Sigmoid colon (tissue), 7 donors: ENCODE data around the gene SAPCD1. TPM values are rescaled to one million over a fixed set of nuclear protein-coding genes. Genes with fewer than 3 reads are reported as not detected.

ENCODE experiments used
- DNase-seq: peaks from one replicate; pipeline ENCODE4 v3.0.0-alpha.2; 2019
- H3K27ac ChIP-seq, 4 donors: fragments of 200-600 bp; sonication (generic); one replicate each; pipeline ENCODE4 v1.5.1; 2016 to 2019; ENCODE audit warnings: mild to moderate bottlenecking in 1 of 4
- H3K27me3 ChIP-seq, 3 donors: fragments of 200-600 bp; sonication (generic); one replicate each; pipeline ENCODE4 v1.5.1; 2019; ENCODE audit warnings: mild to moderate bottlenecking in 1 of 3
- H3K36me3 ChIP-seq, 4 donors: fragments of 200-600 bp; sonication (generic); one replicate each; pipeline ENCODE4 v1.5.1; 2016 to 2019
- H3K4me1 ChIP-seq, 4 donors: fragments of 200-600 bp; sonication (generic); one replicate each; pipeline ENCODE4 v1.5.1; 2017 to 2019
- H3K4me3 ChIP-seq, 4 donors: fragments of 200-600 bp; sonication (generic); one replicate each; pipeline ENCODE4 v1.5.1; 2017 to 2019; ENCODE audit warnings: mild to moderate bottlenecking in 2 of 4, moderate library complexity in 1 of 4
- H3K9me3 ChIP-seq, 4 donors: fragments of 200-600 bp in 3 of 4; sonication (generic) in 3 of 4; one replicate each; pipeline versions ENCODE4 v1.5.1 to v1.6.1; 2013 to 2019
- EP300 ChIP-seq, 4 donors: sonication (generic); formaldehyde crosslinking; IDR thresholded peaks; one replicate each; pipeline ENCODE4 v1.6.1; 2017; ENCODE audit warnings: antibody characterized with exemption in 4 of 4
- POLR2A ChIP-seq, 2 donors: fragments of 450-650 bp; IDR thresholded peaks; one replicate each; pipeline ENCODE4 v1.6.1; 2016; ENCODE audit warnings: antibody characterized with exemption in 2 of 2, mild to moderate bottlenecking in 2 of 2, moderate library complexity in 2 of 2
- POLR2AphosphoS5 ChIP-seq, 4 donors: sonication (generic); formaldehyde crosslinking; IDR thresholded peaks; one replicate each; pipeline ENCODE4 v1.6.1; 2017; ENCODE audit warnings: antibody characterized with exemption in 4 of 4
- whole genome bisulfite sequencing, 2 donors: extraction: QIAGEN DNeasy Blood & Tissue Kit; methylation state at CpG; one replicate each; pipeline ENCODE4 v1.1.7; 2013; 5-methylcytosine and 5-hydroxymethylcytosine counted together
- intact Hi-C: fragments of 100-400 bp; cut with DNase I; formaldehyde crosslinking; loops from one replicate; pipeline ENCODE4 v1.15.1; 2023
- polyA plus RNA-seq, 3 donors: library from polyadenylated mRNA; stranded (reverse); fragments of 200-250 nt; gene quantifications; one replicate each; pipeline ENCODE4 v1.2.3, GENCODE V29; 2013
- total RNA-seq, 4 donors: library from RNA; depleted of rRNA; stranded (reverse); fragments of >200 nt; gene quantifications; one replicate each; pipeline ENCODE4 v1.1.0, GENCODE V29; 2016
- TF ChIP-seq, protein P1 (sequence below), 4 experiments: fragments of 450-650 bp in 3 of 4; fragments of 200-600 bp in 1 of 4; IDR thresholded peaks; one replicate each; pipeline ENCODE4 v1.5.1; 2016 to 2019; ENCODE audit warnings: antibody characterized with exemption in 4 of 4, mild to moderate bottlenecking in 3 of 4, moderate library complexity in 2 of 4
- donor health status: healthy with polysubstance abuse.
- donor health status: Bipolar disorder and iron deficiency.
- donor health status: healthy.

Gene SAPCD1
- total and polyA plus RNA-seq, 7 donors: 1.2 to 8.7 (median 4.2) TPM; not detected in 2

DNA sequence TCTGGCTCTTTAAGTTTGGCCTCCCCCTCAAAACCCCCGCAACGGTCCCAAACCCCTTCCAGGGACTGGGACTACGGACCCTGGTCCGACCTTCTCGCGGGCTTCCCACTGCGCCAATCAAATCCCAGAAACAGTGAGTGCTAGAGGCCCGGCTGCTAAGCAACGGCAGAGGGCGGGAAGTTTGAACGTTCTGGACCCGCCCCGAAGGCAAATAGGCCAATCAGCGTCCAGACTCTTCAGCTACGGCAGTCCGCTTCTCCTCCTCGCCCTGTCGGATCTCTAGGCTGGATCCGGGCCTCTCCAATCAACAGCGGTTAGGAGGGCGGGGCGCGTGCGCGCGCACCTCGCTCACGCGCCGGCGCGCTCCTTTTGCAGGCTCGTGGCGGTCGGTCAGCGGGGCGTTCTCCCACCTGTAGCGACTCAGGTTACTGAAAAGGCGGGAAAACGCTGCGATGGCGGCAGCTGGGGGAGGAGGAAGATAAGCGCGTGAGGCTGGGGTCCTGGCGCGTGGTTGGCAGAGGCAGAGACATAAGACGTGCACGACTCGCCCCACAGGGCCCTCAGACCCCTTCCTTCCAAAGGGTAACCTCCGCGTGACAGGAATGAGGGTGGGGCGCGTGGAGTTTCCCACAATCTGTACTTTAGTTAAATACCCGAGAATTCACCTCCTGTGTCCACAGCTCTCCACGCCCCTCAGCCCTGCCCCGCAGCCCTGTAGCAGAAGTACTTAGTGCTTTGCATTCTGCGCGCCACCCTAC lies 22.6 kb upstream of the SAPCD1 start, which contains the start of gene MSH5:
MSH5 (plus strand) TSS at position 367 of the 758 bp plus-strand sequence. CDS start 462 bp downstream, outside the sequence.
- no peaks in the 10 kb centered on the region for H3K27me3 ChIP-seq
- DNase-seq: peak; percentile 100

DNA sequence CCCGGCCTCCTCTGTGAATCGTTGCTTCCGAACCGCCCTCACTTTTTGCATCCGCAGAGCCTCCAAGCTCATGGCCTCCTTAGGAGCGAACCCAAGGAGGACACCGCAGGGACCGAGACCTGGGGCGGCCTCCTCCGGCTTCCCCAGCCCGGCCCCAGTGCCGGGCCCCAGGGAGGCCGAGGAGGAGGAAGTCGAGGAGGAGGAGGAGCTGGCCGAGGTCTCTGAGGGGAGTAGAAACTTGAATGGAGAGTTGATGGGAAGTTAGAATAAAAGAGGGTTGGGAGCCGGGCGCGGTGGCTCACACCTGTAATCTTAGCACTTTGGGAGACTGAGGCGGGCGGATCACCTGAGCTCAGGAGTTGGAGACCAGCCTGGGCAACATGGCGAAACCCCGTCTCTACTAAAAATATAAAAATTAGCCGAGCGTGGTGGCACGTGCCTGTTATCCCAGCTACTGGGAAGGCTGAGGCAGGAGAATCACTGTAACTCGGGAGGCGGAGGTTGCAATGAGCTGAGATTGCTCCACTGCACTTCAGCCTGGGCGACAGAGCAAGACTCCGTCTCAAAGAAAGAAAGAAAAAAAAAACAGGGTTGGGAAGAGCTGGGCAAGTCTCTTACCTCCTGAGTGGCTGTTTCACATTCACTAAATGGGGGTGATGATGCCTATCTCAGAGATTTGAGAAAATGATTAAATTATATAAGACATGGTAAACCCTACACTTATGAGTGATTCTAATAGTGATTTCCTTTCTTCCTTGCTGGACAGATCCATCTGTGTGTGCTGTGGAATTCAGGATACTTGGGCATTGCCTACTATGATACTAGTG lies 21.8 kb upstream of the SAPCD1 start:
- Histone ChIP-seq H3K27ac (peak overlapping the region; percentile 59 to 78 (median 75)), H3K4me3 (peak overlapping the region; percentile 37 to 83 (median 73)), H3K27me3 (no peaks in the 10 kb centered on the region), H3K36me3 (no peaks in the 10 kb centered on the region), H3K9me3 (no peaks in the 10 kb centered on the region), H3K4me1 (peaks cover 0 to 26% (median 21%) of the 10 kb centered on the region in 4 donors)
- no peak for DNase-seq
- intact Hi-C loops: loop anchor here (2.0 kb wide), 1 partner anchor 54 kb away; the partner anchor contains the start of gene VARS1
- TF ChIP-seq, protein P1, sequence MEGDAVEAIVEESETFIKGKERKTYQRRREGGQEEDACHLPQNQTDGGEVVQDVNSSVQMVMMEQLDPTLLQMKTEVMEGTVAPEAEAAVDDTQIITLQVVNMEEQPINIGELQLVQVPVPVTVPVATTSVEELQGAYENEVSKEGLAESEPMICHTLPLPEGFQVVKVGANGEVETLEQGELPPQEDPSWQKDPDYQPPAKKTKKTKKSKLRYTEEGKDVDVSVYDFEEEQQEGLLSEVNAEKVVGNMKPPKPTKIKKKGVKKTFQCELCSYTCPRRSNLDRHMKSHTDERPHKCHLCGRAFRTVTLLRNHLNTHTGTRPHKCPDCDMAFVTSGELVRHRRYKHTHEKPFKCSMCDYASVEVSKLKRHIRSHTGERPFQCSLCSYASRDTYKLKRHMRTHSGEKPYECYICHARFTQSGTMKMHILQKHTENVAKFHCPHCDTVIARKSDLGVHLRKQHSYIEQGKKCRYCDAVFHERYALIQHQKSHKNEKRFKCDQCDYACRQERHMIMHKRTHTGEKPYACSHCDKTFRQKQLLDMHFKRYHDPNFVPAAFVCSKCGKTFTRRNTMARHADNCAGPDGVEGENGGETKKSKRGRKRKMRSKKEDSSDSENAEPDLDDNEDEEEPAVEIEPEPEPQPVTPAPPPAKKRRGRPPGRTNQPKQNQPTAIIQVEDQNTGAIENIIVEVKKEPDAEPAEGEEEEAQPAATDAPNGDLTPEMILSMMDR (IDR thresholded peaks at IDR 0.05): no peak
- TF ChIP-seq POLR2A (IDR thresholded peaks at IDR 0.05): no peak
- no peak for TF ChIP-seq EP300 (IDR thresholded peaks at IDR 0.05)
- no peak for TF ChIP-seq POLR2AphosphoS5 (IDR thresholded peaks at IDR 0.05)
- 3 to 8% methylated on average over 29 of the region's 29 CpGs for WGBS, 2 donors

More for the DNA sequence above, 22.6 kb upstream of the SAPCD1 start, which contains the start of gene MSH5:
- no peaks in the 10 kb centered on the region for H3K9me3 ChIP-seq
- H3K27ac ChIP-seq: peak within 1 kb of the TSS; percentile 74 to 95 (median 77)
- H3K4me1 ChIP-seq: peaks cover 0 to 31% (median 24%) of the 10 kb centered on the region in 4 donors
- intact Hi-C loops: loop anchor here (2.0 kb wide), 1 partner anchor 55 kb away; the partner anchor contains the start of gene VARS1
- peak within 1 kb of the TSS; percentile 37 to 83 (median 73) for H3K4me3 ChIP-seq
- 0% methylated on average over 58 of the region's 58 CpGs for WGBS, 2 donors
- no peaks in the 10 kb centered on the region for H3K36me3 ChIP-seq
- TF ChIP-seq POLR2AphosphoS5 (IDR thresholded peaks at IDR 0.05) (peak; percentile 78 to 87 (median 85)), EP300 (IDR thresholded peaks at IDR 0.05) (no peak), POLR2A (IDR thresholded peaks at IDR 0.05) (peak in 1 of 2 donors; percentile 72)

DNA sequence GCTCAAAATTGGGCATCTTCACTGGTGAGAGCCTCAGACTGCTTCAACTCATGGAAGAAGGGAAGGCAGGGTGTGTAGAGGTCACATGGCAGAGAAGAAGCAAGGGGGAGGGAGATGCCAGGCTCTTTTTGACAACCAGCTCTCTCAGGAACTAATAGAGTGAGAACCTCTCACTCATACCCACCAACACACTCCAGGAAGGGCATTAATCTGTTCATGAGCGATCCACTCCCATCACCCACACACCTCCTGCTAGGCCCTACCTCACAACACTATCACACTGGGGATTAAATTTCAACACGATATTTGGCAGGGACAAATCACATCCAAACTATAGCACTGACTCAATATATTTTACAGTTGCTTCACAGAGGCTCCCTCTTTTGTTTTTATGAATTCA lies 20.6 kb upstream of the SAPCD1 start:
- no peak overlapping the region for H3K27ac ChIP-seq
- intact Hi-C loops: loop anchor here (2.0 kb wide), 1 partner anchor 53 kb away; the partner anchor contains the start of gene VARS1
- no peaks in the 10 kb centered on the region for H3K27me3 ChIP-seq
- TF ChIP-seq EP300 (IDR thresholded peaks at IDR 0.05) (no peak), POLR2AphosphoS5 (IDR thresholded peaks at IDR 0.05) (no peak), POLR2A (IDR thresholded peaks at IDR 0.05) (no peak)
- TF ChIP-seq, protein P1 (IDR thresholded peaks at IDR 0.05): no peak
- H3K36me3 ChIP-seq: no peaks in the 10 kb centered on the region
- no peak for DNase-seq
- peaks cover 0 to 26% (median 18%) of the 10 kb centered on the region in 4 donors for H3K4me1 ChIP-seq
- H3K4me3 ChIP-seq: no peak overlapping the region
- WGBS, 2 donors: 83 to 90% methylated on average over 2 of the region's 2 CpGs
- no peaks in the 10 kb centered on the region for H3K9me3 ChIP-seq

DNA sequence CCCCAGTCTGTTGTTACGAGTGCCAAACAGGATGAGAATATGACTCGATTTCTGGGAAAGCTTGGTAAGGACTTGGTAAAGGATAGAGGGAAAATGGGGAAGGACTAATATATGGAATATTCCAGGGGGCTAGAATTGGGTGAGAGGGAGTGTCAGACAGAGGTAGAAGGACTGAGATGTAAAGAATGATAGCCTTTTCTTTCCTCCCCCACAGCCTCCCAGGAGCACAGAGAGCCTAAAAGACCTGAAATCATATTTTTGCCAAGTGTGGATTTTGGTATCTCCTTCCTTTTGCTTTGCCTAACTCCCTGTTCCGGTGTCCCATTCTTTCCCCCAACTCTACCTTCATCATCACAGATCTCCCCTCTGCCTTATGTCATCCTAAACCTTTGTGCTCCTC lies 19.6 kb upstream of the SAPCD1 start:
- Histone ChIP-seq H3K27me3 (no peaks in the 10 kb centered on the region), H3K4me1 (peaks cover 0 to 33% (median 21%) of the 10 kb centered on the region in 4 donors), H3K9me3 (no peaks in the 10 kb centered on the region), H3K4me3 (no peak overlapping the region), H3K36me3 (no peaks in the 10 kb centered on the region), H3K27ac (no peak overlapping the region)
- no peak for TF ChIP-seq POLR2A (IDR thresholded peaks at IDR 0.05)
- TF ChIP-seq POLR2AphosphoS5 (IDR thresholded peaks at IDR 0.05): no peak
- TF ChIP-seq EP300 (IDR thresholded peaks at IDR 0.05): no peak
- TF ChIP-seq, protein P1 (IDR thresholded peaks at IDR 0.05): no peak
- DNase-seq: no peak
- WGBS, 2 donors: 92 to 96% methylated on average over 3 of the region's 3 CpGs
- intact Hi-C loops: no loop called here
